GM19438 (cell line): ENCODE measurements around the gene FREY1.
"Not testable (repeated sequence)": the region's sequence is repeated elsewhere in the genome, so short reads cannot be mapped to it uniquely, and the experiment has no call there.

ENCODE experiments used
- ATAC-seq: cut with Tn5 transposase; IDR thresholded peaks from one replicate; pipeline ENCODE4 v1.9.1; 2021; ENCODE audit warnings: low read depth; ENCODE audit not compliant: unreplicated experiment

FREY1 gene

GRCh38 chr11:45917623-45918330 lies 10.7 kb upstream of the FREY1 start, which contains the start of gene PEX16:
Gene PEX16 (minus strand): TSS chr11:45917877. CDS start chr11:45917811, 66 bp downstream.
- peak; percentile 79 for ATAC-seq

GRCh38 chr11:45917286-45917622 lies 10.2 kb upstream of the FREY1 start:
- ATAC-seq = no peak

GRCh38 chr11:45915446-45915845 lies 8.4 kb upstream of the FREY1 start:
- no peak for ATAC-seq

GRCh38 chr11:45913942-45914635 lies 7.0 kb upstream of the FREY1 start:
- no peak for ATAC-seq

GRCh38 chr11:45913514-45913913 lies 6.4 kb upstream of the FREY1 start:
- no peak for ATAC-seq

GRCh38 chr11:45910623-45911022 lies 3.6 kb upstream of the FREY1 start:
- ATAC-seq = no peak

GRCh38 chr11:45909594-45910475 lies 2.8 kb upstream of the FREY1 start:
- no peak for ATAC-seq

GRCh38 chr11:45907911-45908370 lies 870 bp upstream of the FREY1 start:
- no peak for ATAC-seq

- no peak for ATAC-seq
Measured at GRCh38 chr11:45906096-45906682, 882 bp downstream of the FREY1 start.

GRCh38 chr11:45905576-45905975 lies 1.5 kb downstream of the FREY1 start:
- not testable (repeated sequence) for ATAC-seq

- ATAC-seq = no peak
Measured at GRCh38 chr11:45905095-45905494, 2.0 kb downstream of the FREY1 start.

GRCh38 chr11:45904309-45904915 lies 2.7 kb downstream of the FREY1 start:
- no peak for ATAC-seq

GRCh38 chr11:45902452-45903380 lies 4.4 kb downstream of the FREY1 start:
- ATAC-seq = no peak

- no peak for ATAC-seq
Measured at GRCh38 chr11:45901626-45902025, 5.4 kb downstream of the FREY1 start.

GRCh38 chr11:45900916-45901617 lies 6.0 kb downstream of the FREY1 start:
- no peak for ATAC-seq

GRCh38 chr11:45900175-45900800 lies 6.8 kb downstream of the FREY1 start:
- not testable (repeated sequence) for ATAC-seq

GRCh38 chr11:45899448-45900174 lies 7.5 kb downstream of the FREY1 start:
- no peak for ATAC-seq

GRCh38 chr11:45899086-45899447 lies 8.0 kb downstream of the FREY1 start:
- ATAC-seq = no peak
